Endothelial cell of umbilical vein (primary cell): ENCODE measurements around the gene CNOT1. TPM values are rescaled to one million over a fixed set of nuclear protein-coding genes. Genes with fewer than 3 reads are reported as not detected.

Source experiments
- BruUV-seq: library from RNA; stranded (reverse); fragments of 400-500 nt; replicated peaks from 2 replicates; lab custom pipeline; 2021; lab: Mats Ljungman, UMichigan
- CTCF ChIA-PET: fragments of 300-600, 350-600 bp; sonication (Branson Sonifier 250); formaldehyde crosslinking; loops from one replicate; lab custom pipeline; 2021; ENCODE audit warnings: antibody characterized with exemption, inconsistent platforms; lab: Charles Lee
- POLR2A ChIA-PET: fragments of 300-600, 350-600 bp; sonication (Branson Sonifier 250); formaldehyde crosslinking; loops from one replicate; lab custom pipeline; 2021; ENCODE audit warnings: antibody characterized with exemption, inconsistent platforms; lab: Charles Lee
- DNase-seq: peaks from one replicate; pipeline ENCODE4 v3.0.0-alpha.2; 2011; ENCODE audit warnings: low read depth, low spot score
- FAIRE-seq: peaks from 2 replicates; lab custom pipeline; 2011; peaks lifted over from hg19 to GRCh38; lab: Jason Lieb, UNC
- H2AFZ ChIP-seq: 2 replicates; pipeline ENCODE4 v1.6.0; 2012; ENCODE audit warnings: low read depth, low read length, control low read depth, inconsistent platforms
- H3K27ac ChIP-seq: 2 replicates; pipeline ENCODE4 v1.5.1; 2011; ENCODE audit warnings: low read depth, mild to moderate bottlenecking, control low read depth, low read length, moderate library complexity; ENCODE audit not compliant: insufficient read depth
- H3K27me3 ChIP-seq, 2 experiments: 2 replicates each; pipeline versions ENCODE4 v1.6.0 to v1.6.1; 2011; ENCODE audit warnings: low read length in 2 of 2, mixed read lengths in 1 of 2; ENCODE audit not compliant: control insufficient read depth in 2 of 2, insufficient read depth in 2 of 2
- H3K36me3 ChIP-seq, 2 experiments: 2 replicates in 1 of 2; 3 replicates in 1 of 2; pipeline ENCODE4 v1.5.1; 2011; ENCODE audit warnings: low read length in 2 of 2, mild to moderate bottlenecking in 1 of 2, moderate library complexity in 1 of 2; ENCODE audit not compliant: control insufficient read depth in 2 of 2, insufficient read depth in 2 of 2; ENCODE audit errors: extremely low read depth in 1 of 2
- H3K4me1 ChIP-seq: 3 replicates; pipeline ENCODE4 v1.5.1; 2011; ENCODE audit warnings: mild to moderate bottlenecking, low read length; ENCODE audit not compliant: control insufficient read depth, insufficient read depth; ENCODE audit errors: extremely low read depth
- H3K4me2 ChIP-seq: 2 replicates; pipeline ENCODE4 v1.6.1; 2011; ENCODE audit warnings: low read length, control low read depth, mixed read lengths; ENCODE audit not compliant: insufficient read depth
- H3K4me3 ChIP-seq, 3 experiments: fragments of 200-600 bp in 1 of 3; sonication (generic), shearing (Covaris generic) in 1 of 3; replicated peaks in 1 of 3; 2 replicates each; pipeline ENCODE4 v1.5.1; 2011 to 2016; ENCODE audit warnings: control low read depth in 3 of 3, low read length in 3 of 3, mild to moderate bottlenecking in 2 of 3, inconsistent platforms in 1 of 3, low read depth in 1 of 3, moderate library complexity in 1 of 3; ENCODE audit not compliant: insufficient read depth in 1 of 3
- H3K79me2 ChIP-seq: 2 replicates; pipeline ENCODE4 v1.6.0; 2012; ENCODE audit warnings: low read length, inconsistent platforms; ENCODE audit not compliant: control insufficient read depth, insufficient read depth
- H3K9ac ChIP-seq: replicated peaks from 2 replicates; pipeline ENCODE3; 2011; ENCODE audit warnings: low read length, control low read depth; ENCODE audit not compliant: insufficient read depth; ENCODE audit errors: extremely low read depth
- H3K9me1 ChIP-seq: replicated peaks from 3 replicates; pipeline ENCODE4 v1.6.0; 2011; ENCODE audit warnings: mild to moderate bottlenecking, low read length; ENCODE audit not compliant: control insufficient read depth, insufficient read depth; ENCODE audit errors: extremely low read depth
- H3K9me3 ChIP-seq: replicated peaks from 2 replicates; pipeline ENCODE4 v1.5.1; 2012; ENCODE audit warnings: low read length, inconsistent platforms; ENCODE audit not compliant: control insufficient read depth, insufficient read depth
- H4K20me1 ChIP-seq: replicated peaks from 2 replicates; pipeline ENCODE3; 2011; ENCODE audit warnings: mild to moderate bottlenecking, low read length; ENCODE audit not compliant: control insufficient read depth, insufficient read depth; ENCODE audit errors: extremely low read depth
- CTCF ChIP-seq, 2 donors: IDR thresholded peaks; 1 replicate in 1 of 2; 2 replicates in 1 of 2; pipeline ENCODE4 v1.5.1; 2011; ENCODE audit warnings: low read length in 2 of 2, mild to moderate bottlenecking in 2 of 2, moderate library complexity in 2 of 2, control low read depth in 1 of 2, inconsistent platforms in 1 of 2, low read depth in 1 of 2; ENCODE audit not compliant: insufficient read depth in 1 of 2; ENCODE audit errors: extremely low read depth in 1 of 2
- GATA2 ChIP-seq: IDR thresholded peaks from 2 replicates; pipeline ENCODE4 v1.7.0; 2011; ENCODE audit warnings: low read depth, mild to moderate bottlenecking, moderate library complexity, mixed read lengths, low read length; ENCODE audit not compliant: insufficient read length, insufficient read depth
- MAX ChIP-seq: IDR thresholded peaks from 2 replicates; pipeline ENCODE4 v1.6.1; 2011; ENCODE audit not compliant: insufficient read depth, insufficient read length
- POLR2A ChIP-seq: IDR thresholded peaks from 2 replicates; pipeline ENCODE4 v1.6.1; 2012; ENCODE audit warnings: low read depth, mild to moderate bottlenecking, control low read depth, low read length
- dilution Hi-C: fragments of 300-500 bp; cut with MboI; formaldehyde crosslinking; loops from one replicate; pipeline ENCODE4 v1.15.0; 2019; ENCODE audit warnings: low sequenced_read_pairs; ENCODE audit not compliant: extremely low pct_ligation_motif_present
- intact Hi-C: fragments of 100-400 bp; cut with micrococcal nuclease; formaldehyde crosslinking; loops from one replicate; pipeline ENCODE4 v1.10.0; 2022
- polyA plus RNA-seq, 4 experiments: library from polyadenylated mRNA; depleted of rRNA in 3 of 4; stranded (reverse) in 3 of 4; unstranded in 1 of 4; fragments of >200 nt; gene quantifications; 2 replicates each; pipeline versions ENCODE4 v1.2.1 to v1.2.3, GENCODE V29; 2011 to 2012; ENCODE audit warnings: missing spikeins in 1 of 4
- total RNA-seq: library from RNA; stranded (reverse); gene quantifications from 2 replicates; pipeline ENCODE4 v1.2.3, GENCODE V29; 2021

CNOT1 gene
- total and polyA plus RNA-seq, 2 donors (not counting 3 experiments of a cell fraction or from before 2014, with no cell fraction given): 142 to 151 TPM

GRCh38 chr16:58586340-58587030, 43.1 kb downstream of the CNOT1 start:
- Histone ChIP-seq H3K27me3 (no peaks in the 10 kb centered on the region), H3K9me3 (no peaks in the 10 kb centered on the region), H3K4me1 (peaks cover 9% of the 10 kb centered on the region), H2AFZ (no peak overlapping the region), H3K4me3 (no peak overlapping the region), H3K79me2 (peaks cover 21% of the 10 kb centered on the region), H3K27ac (no peak overlapping the region), H3K36me3 (peaks cover 16 to 26% of the 10 kb centered on the region in 2 experiments), H3K9me1 (no peaks in the 10 kb centered on the region), H3K9ac (no peak overlapping the region), H4K20me1 (no peaks in the 10 kb centered on the region), H3K4me2 (no peak overlapping the region)
- ChIA-PET CTCF (interaction anchor here (0.8 to 1.4 kb wide), 2 partner anchors 42 to 170 kb away, joined by 3 read pairs; no protein-coding TSS in a partner anchor), POLR2A (no interaction called here)
- intact Hi-C loops (no loop called here), dilution Hi-C loops (no loop called here)
- no peak for DNase-seq
- BruUV-seq: no TSS peak
- no peak for FAIRE-seq
- TF ChIP-seq GATA2 (no peak), POLR2A (no peak), MAX (no peak), CTCF (IDR thresholded peaks at IDR 0.05; ENCODE audit: extremely low read depth in 1 of 2, insufficient read depth in 1 of 2, low read depth in 1 of 2, low read length in 2 of 2) (no peak)
